HuH-7.5 (cell line): ENCODE data around the gene FAM124A.
"Not testable (repeated sequence)": the region's sequence is repeated elsewhere in the genome, so short reads cannot be mapped to it uniquely, and the experiment has no call there.

ENCODE experiments used
- DNase-seq: peaks from one replicate; pipeline ENCODE4 v3.0.0; 2011; ENCODE audit warnings: low spot score

FAM124A gene

GRCh38 chr13:51270623-51271415, 48.6 kb downstream of the FAM124A start:
- DNase-seq: no peak

- no peak for DNase-seq
Measured at GRCh38 chr13:51271528-51272085, 49.4 kb downstream of the FAM124A start.

- no peak for DNase-seq
Measured at GRCh38 chr13:51275101-51275500, 52.9 kb downstream of the FAM124A start.

- DNase-seq: no peak
Measured at GRCh38 chr13:51276636-51277035, 54.4 kb downstream of the FAM124A start.

- no peak for DNase-seq
Measured at GRCh38 chr13:51277928-51278327, 55.7 kb downstream of the FAM124A start.

- no peak for DNase-seq
Measured at GRCh38 chr13:51278426-51279130, 56.4 kb downstream of the FAM124A start.

GRCh38 chr13:51280379-51280940, 58.3 kb downstream of the FAM124A start:
- no peak for DNase-seq

- DNase-seq: no peak
Measured at GRCh38 chr13:51282322-51282721, 60.1 kb downstream of the FAM124A start.

- not testable (repeated sequence) for DNase-seq
Measured at GRCh38 chr13:51282923-51283322, 60.7 kb downstream of the FAM124A start.

GRCh38 chr13:51283371-51283770, 61.2 kb downstream of the FAM124A start:
- no peak for DNase-seq

- DNase-seq: no peak
Measured at GRCh38 chr13:51284339-51284738, 62.1 kb downstream of the FAM124A start.

GRCh38 chr13:51286135-51287002, 64.2 kb downstream of the FAM124A start:
- DNase-seq: peak; percentile 50

- no peak for DNase-seq
Measured at GRCh38 chr13:51287758-51288157, 65.6 kb downstream of the FAM124A start.

GRCh38 chr13:51288254-51288653, 66.1 kb downstream of the FAM124A start:
- DNase-seq: not testable (repeated sequence)

- no peak for DNase-seq
Measured at GRCh38 chr13:51291341-51291740, 69.1 kb downstream of the FAM124A start.

- no peak for DNase-seq
Measured at GRCh38 chr13:51292000-51292565, 69.9 kb downstream of the FAM124A start.

GRCh38 chr13:51297556-51297955, 75.4 kb downstream of the FAM124A start:
- DNase-seq: no peak

GRCh38 chr13:51298812-51299211, 76.6 kb downstream of the FAM124A start:
- DNase-seq: no peak

GRCh38 chr13:51303063-51303552, 80.9 kb downstream of the FAM124A start:
- no peak for DNase-seq

GRCh38 chr13:51303882-51304281, 81.7 kb downstream of the FAM124A start:
- DNase-seq: no peak

GRCh38 chr13:51305271-51305967, 83.2 kb downstream of the FAM124A start:
- no peak for DNase-seq
